ENCODE data around the gene COCH.

The COCH gene

GRCh38 chr14:30834353-30834752, 40.0 kb upstream of the COCH start:
- no peaks in the 10 kb centered on the region for H3K4me1 ChIP-seq (ENCODE audit: control insufficient read depth, low read length)

GRCh38 chr14:30838351-30838750, 36.0 kb upstream of the COCH start:
- H3K27ac ChIP-seq (ENCODE audit: low read depth, low read length), result no peak overlapping the region
- no peaks in the 10 kb centered on the region for H3F3A ChIP-seq (ENCODE audit: control insufficient read depth, insufficient read depth)
- 0 out of 2 replicates have a peak, but pooled peaks cover 3% of the 10 kb centered on the region for H3K27me3 ChIP-seq (ENCODE audit: control insufficient read depth, low read length)
- no peaks in the 10 kb centered on the region for H3K79me2 ChIP-seq (ENCODE audit: control insufficient read depth, low read length)
- H3K36me3 ChIP-seq (ENCODE audit: control insufficient read depth, low read length), result no peaks in the 10 kb centered on the region
- no peak overlapping the region for H3K4me3 ChIP-seq (ENCODE audit: low read length)
- H4K20me1 ChIP-seq (ENCODE audit: control insufficient read depth, insufficient read depth, low read depth, low read length), result no peaks in the 10 kb centered on the region
- H3K9me2 ChIP-seq (replicated peaks; ENCODE audit: control insufficient read depth, low read length), result no peaks in the 10 kb centered on the region
- H3K4me2 ChIP-seq (ENCODE audit: low read length), result no peak overlapping the region
- 0 out of 2 replicates have a peak, but pooled peaks cover 4% of the 10 kb centered on the region for H3K9me3 ChIP-seq (ENCODE audit: control insufficient read depth, insufficient read depth, low read length)
- TF ChIP-seq EZH2phosphoT487 (IDR thresholded peaks at IDR 0.05; ENCODE audit: borderline replicate concordance, low read length), result no peak
- no peak for TF ChIP-seq CTCF (IDR thresholded peaks at IDR 0.05; ENCODE audit: low read depth, low read length, poor library complexity, severe bottlenecking)
- H3K4me1 ChIP-seq (ENCODE audit: control insufficient read depth, low read length), result no peaks in the 10 kb centered on the region

More at GRCh38 chr14:30834353-30834752, 40.0 kb upstream of the COCH start:
- no peaks in the 10 kb centered on the region for H3K27me3 ChIP-seq (ENCODE audit: control insufficient read depth, low read length)
- H3K4me3 ChIP-seq (ENCODE audit: low read length), result no peak overlapping the region
- H4K20me1 ChIP-seq (ENCODE audit: control insufficient read depth, insufficient read depth, low read depth, low read length), result no peaks in the 10 kb centered on the region
- no peaks in the 10 kb centered on the region for H3F3A ChIP-seq (ENCODE audit: control insufficient read depth, insufficient read depth)
- H3K27ac ChIP-seq (ENCODE audit: low read depth, low read length), result no peak overlapping the region
- TF ChIP-seq CTCF (IDR thresholded peaks at IDR 0.05; ENCODE audit: low read depth, low read length, poor library complexity, severe bottlenecking), result no peak
- no peak for TF ChIP-seq EZH2phosphoT487 (IDR thresholded peaks at IDR 0.05; ENCODE audit: borderline replicate concordance, low read length)
- 0 out of 2 replicates have a peak, but pooled peaks cover 4% of the 10 kb centered on the region for H3K9me3 ChIP-seq (ENCODE audit: control insufficient read depth, insufficient read depth, low read length)
- H3K4me2 ChIP-seq (ENCODE audit: low read length), result no peak overlapping the region
- no peaks in the 10 kb centered on the region for H3K79me2 ChIP-seq (ENCODE audit: control insufficient read depth, low read length)
- no peaks in the 10 kb centered on the region for H3K36me3 ChIP-seq (ENCODE audit: control insufficient read depth, low read length)
- no peaks in the 10 kb centered on the region for H3K9me2 ChIP-seq (replicated peaks; ENCODE audit: control insufficient read depth, low read length)

GRCh38 chr14:30840086-30840779, 34.1 kb upstream of the COCH start:
- no peaks in the 10 kb centered on the region for H3K4me1 ChIP-seq (ENCODE audit: control insufficient read depth, low read length)
- no peaks in the 10 kb centered on the region for H4K20me1 ChIP-seq (ENCODE audit: control insufficient read depth, insufficient read depth, low read depth, low read length)

More at GRCh38 chr14:30840086-30840779, 34.1 kb upstream of the COCH start:
- Histone ChIP-seq H3F3A (ENCODE audit: control insufficient read depth, insufficient read depth) (no peaks in the 10 kb centered on the region), H3K79me2 (ENCODE audit: control insufficient read depth, low read length) (no peaks in the 10 kb centered on the region), H3K4me2 (ENCODE audit: low read length) (no peak overlapping the region), H3K27me3 (ENCODE audit: control insufficient read depth, low read length) (0 out of 2 replicates have a peak, but pooled peaks cover 3% of the 10 kb centered on the region), H3K4me3 (ENCODE audit: low read length) (no peak overlapping the region), H3K9me2 (replicated peaks; ENCODE audit: control insufficient read depth, low read length) (no peaks in the 10 kb centered on the region), H3K36me3 (ENCODE audit: control insufficient read depth, low read length) (no peaks in the 10 kb centered on the region), H3K27ac (ENCODE audit: low read depth, low read length) (no peak overlapping the region), H3K9me3 (ENCODE audit: control insufficient read depth, insufficient read depth, low read length) (no peaks in the 10 kb centered on the region)
- TF ChIP-seq CTCF (IDR thresholded peaks at IDR 0.05; ENCODE audit: low read depth, low read length, poor library complexity, severe bottlenecking) (no peak), EZH2phosphoT487 (IDR thresholded peaks at IDR 0.05; ENCODE audit: borderline replicate concordance, low read length) (no peak)

All from DOHH2 (cell line).